Cardiac fibroblast (primary cell): ENCODE results near the gene MPHOSPH10.

ENCODE experiments used
- DNase-seq, 2 donors: peaks; one replicate each; pipeline versions ENCODE4 v3.0.0 to v3.0.0-alpha.2; 2010; ENCODE audit warnings: low read depth in 2 of 2
- H3K4me3 ChIP-seq, 2 donors: replicated peaks in 1 of 2; 1 replicate in 1 of 2; 2 replicates in 1 of 2; pipeline ENCODE4 v1.5.1; 2011; ENCODE audit warnings: low read depth in 2 of 2, low read length in 2 of 2, mild to moderate bottlenecking in 2 of 2, moderate library complexity in 1 of 2
- TF ChIP-seq, protein P1 (sequence below): IDR thresholded peaks from one replicate; pipeline ENCODE4 v1.5.1; 2011; ENCODE audit warnings: low read depth, mild to moderate bottlenecking, low read length, inconsistent platforms

MPHOSPH10 gene

DNA sequence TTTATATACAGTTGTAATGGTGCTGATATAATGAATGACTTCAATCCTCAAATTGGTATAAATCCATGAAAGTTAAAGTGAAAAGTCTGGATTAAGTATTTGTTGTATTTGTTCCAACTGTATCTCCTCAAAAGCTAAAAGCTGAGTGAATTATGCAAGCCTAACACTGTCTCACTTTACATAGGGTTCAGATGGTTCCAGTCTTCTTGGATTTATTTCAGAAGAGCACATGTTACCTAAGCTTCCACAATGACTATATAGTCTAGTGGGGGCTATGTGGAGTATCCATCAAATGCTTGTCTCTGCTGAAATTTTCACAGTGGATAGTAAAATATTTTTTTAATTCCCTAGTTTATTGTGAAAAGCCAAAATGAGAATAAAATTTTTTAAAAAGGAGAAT, 13.4 kb upstream of the MPHOSPH10 start:
- TF ChIP-seq, protein P1, sequence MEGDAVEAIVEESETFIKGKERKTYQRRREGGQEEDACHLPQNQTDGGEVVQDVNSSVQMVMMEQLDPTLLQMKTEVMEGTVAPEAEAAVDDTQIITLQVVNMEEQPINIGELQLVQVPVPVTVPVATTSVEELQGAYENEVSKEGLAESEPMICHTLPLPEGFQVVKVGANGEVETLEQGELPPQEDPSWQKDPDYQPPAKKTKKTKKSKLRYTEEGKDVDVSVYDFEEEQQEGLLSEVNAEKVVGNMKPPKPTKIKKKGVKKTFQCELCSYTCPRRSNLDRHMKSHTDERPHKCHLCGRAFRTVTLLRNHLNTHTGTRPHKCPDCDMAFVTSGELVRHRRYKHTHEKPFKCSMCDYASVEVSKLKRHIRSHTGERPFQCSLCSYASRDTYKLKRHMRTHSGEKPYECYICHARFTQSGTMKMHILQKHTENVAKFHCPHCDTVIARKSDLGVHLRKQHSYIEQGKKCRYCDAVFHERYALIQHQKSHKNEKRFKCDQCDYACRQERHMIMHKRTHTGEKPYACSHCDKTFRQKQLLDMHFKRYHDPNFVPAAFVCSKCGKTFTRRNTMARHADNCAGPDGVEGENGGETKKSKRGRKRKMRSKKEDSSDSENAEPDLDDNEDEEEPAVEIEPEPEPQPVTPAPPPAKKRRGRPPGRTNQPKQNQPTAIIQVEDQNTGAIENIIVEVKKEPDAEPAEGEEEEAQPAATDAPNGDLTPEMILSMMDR, result no peak
- DNase-seq, result no peak
- no peak overlapping the region for H3K4me3 ChIP-seq

DNA sequence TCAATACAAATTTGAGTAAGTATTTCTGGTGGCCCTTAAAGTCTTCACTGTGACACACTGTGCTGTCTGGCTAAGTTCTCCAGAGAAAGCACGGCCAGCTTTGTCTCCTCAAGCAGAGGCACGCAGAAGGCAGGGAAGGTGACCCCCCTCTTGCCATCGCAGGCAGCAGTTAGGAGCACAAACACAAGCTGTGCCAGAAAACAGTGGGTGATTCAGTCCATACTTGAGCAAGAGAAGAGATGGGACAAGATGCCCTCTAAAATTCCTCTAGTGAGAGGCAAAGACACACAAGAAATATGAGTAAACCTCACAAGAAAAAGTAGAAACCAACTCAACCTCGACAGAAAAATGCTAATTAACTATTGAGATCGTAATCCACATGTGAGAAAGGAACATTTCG, 10.2 kb upstream of the MPHOSPH10 start:
- TF ChIP-seq, protein P1, result no peak
- DNase-seq, result no peak

DNA sequence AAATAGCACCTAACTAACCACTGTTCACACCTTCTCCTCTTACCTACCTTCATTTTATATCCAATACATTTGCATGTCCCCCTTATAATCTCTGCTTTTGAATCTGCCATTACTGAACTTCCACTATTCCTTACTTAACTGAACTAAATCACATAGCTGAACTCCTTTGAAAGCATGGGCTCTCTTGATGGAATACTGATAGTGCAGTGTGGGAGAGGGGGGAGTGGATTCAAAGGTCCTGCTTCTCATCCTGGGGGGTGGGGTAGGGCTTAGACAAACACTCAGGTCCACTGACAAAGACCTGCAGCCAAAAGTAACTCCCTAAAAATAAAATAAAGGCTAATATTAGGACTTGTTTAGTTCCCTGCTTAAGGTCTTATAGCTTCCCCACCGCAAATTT, 9.0 kb upstream of the MPHOSPH10 start:
- TF ChIP-seq, protein P1, result no peak

More for the DNA sequence above, 10.2 kb upstream of the MPHOSPH10 start:
- no peak overlapping the region for H3K4me3 ChIP-seq

DNA sequence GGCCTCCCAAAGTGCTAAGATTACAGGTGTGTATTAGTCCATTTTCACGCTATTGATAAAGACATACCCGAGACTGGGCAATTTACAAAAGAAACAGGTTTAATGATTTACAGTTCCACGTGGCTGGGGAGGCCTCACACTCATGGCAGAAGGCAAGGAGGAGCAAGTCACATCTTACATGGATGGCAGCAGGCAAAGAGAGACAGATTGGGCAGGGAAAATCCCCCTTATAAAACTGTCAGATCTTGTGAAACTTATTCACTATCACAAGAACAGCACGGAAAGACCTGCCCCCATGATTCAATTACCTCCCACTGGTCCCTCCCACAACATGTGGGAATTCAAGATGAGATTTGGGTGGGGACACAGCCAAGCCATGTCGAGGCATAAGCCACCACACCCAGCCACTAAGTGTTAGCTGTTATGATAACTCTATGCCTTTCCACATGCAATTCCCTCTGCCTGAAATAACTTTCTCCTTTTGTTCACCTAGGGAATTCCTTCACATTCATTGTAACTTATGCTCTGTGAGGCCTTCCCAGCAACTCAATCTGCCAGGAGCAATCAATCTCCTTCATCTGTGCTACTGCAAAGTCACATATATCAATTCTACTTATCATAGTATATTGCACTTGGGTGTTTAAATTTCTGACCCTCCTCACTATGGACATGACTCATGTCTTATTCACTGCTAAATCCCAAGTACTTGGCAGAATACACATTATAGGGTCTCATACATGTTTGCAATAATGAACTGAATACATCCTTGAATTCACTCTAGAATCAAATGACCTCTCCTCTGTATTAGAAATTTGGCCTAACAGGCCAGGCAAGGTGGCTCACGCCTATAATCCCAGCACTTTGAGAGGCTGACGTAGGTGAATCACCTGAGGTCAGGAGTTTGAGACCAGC, 7.8 kb upstream of the MPHOSPH10 start:
- TF ChIP-seq, protein P1, result no peak
- DNase-seq, result peak in 1 of 2 donors; percentile 9
- no peak overlapping the region for H3K4me3 ChIP-seq

More for the DNA sequence above, 9.0 kb upstream of the MPHOSPH10 start:
- DNase-seq, result no peak
- H3K4me3 ChIP-seq, result no peak overlapping the region

DNA sequence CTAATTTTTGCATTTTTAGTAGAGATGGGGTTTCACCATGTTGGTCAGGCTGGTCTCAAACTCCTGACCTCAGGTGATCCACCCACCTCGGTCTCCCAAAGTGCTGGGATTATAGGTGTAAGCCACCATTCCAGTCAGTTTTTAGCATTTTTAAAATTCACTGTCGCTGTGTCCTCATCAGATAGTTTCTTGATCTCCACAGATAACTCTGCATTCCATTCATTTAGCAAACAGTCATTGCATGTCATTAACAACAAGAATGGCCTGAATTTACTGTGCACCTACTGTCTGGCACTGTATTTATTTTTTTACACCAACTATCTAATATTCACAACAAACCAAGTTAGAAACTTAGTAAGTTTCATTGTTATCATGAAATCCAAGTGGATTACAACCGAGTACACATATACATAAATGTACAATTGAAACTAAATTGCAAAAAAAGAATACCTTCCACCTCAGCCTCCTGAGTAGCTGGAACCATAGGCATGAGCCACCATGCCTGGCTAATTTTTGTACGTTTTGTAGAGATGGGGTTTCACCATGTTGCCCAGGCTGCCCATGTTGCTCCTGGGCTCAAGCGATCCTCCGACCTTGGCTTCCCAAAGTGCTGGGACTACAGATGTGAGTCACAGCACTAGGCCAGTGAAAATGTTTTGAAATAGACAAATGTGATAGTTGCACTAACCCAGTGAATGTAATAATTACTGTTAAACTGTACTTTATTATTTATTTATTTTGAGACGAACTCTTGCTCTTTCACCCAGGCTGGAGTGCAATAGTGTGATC, 4.7 kb upstream of the MPHOSPH10 start:
- TF ChIP-seq, protein P1, result no peak
- no peak for DNase-seq
- no peak overlapping the region for H3K4me3 ChIP-seq

DNA sequence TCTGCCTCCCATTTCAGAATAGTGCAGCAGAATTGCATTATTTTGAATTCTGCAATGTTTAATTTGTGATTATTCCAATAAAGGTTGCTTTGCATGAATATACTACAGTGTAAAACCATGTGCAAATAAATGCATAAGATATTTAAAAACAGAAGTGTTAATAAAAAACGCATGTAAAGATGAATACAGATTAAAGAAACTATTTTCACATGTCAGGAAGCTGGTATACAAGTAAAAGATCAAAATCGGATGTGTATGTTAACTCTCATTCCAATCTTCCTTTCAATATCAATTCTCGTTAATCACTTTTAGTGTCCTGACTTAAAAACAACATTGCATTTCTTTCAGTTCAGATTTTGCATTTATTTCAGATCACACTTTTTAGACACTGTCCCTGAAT, 3.5 kb upstream of the MPHOSPH10 start:
- no peak for DNase-seq
- no peak overlapping the region for H3K4me3 ChIP-seq
- TF ChIP-seq, protein P1, result no peak
